HCEC 1CT (cell line): ENCODE data around the gene ITPKB.
A peak's percentile ranks its signal among the peaks of the same experiment; 100 is the strongest.

Experiments
- DNase-seq: peaks from one replicate; pipeline ENCODE4 v3.0.0-alpha.2; 2017

The ITPKB gene

GRCh38 chr1:226682871-226683814 lies 55.9 kb downstream of the ITPKB start:
- no peak for DNase-seq

- DNase-seq, result no peak
Observed at GRCh38 chr1:226681652-226682493, 57.2 kb downstream of the ITPKB start.

GRCh38 chr1:226680653-226681052 lies 58.4 kb downstream of the ITPKB start:
- no peak for DNase-seq

- peak; percentile 15 for DNase-seq
Observed at GRCh38 chr1:226679853-226680516, 59.1 kb downstream of the ITPKB start.

- DNase-seq, result no peak
Observed at GRCh38 chr1:226679262-226679661, 59.8 kb downstream of the ITPKB start.

GRCh38 chr1:226678701-226679100 lies 60.4 kb downstream of the ITPKB start:
- no peak for DNase-seq

GRCh38 chr1:226678251-226678650 lies 60.8 kb downstream of the ITPKB start:
- no peak for DNase-seq

GRCh38 chr1:226677027-226678020 lies 61.8 kb downstream of the ITPKB start:
- DNase-seq, result peak; percentile 60

GRCh38 chr1:226676381-226676780 lies 62.7 kb downstream of the ITPKB start:
- DNase-seq, result no peak

GRCh38 chr1:226675715-226676357 lies 63.2 kb downstream of the ITPKB start:
- no peak for DNase-seq

- no peak for DNase-seq
Observed at GRCh38 chr1:226674892-226675714, 64.0 kb downstream of the ITPKB start.

GRCh38 chr1:226672339-226672762 lies 66.7 kb downstream of the ITPKB start:
- no peak for DNase-seq

GRCh38 chr1:226671277-226671676 lies 67.8 kb downstream of the ITPKB start:
- DNase-seq, result no peak

- DNase-seq, result no peak
Observed at GRCh38 chr1:226670073-226670472, 69.0 kb downstream of the ITPKB start.

GRCh38 chr1:226668173-226668560 lies 70.9 kb downstream of the ITPKB start:
- no peak for DNase-seq

- DNase-seq, result no peak
Observed at GRCh38 chr1:226666692-226667091, 72.4 kb downstream of the ITPKB start.

- DNase-seq, result no peak
Observed at GRCh38 chr1:226666164-226666506, 72.9 kb downstream of the ITPKB start.

- DNase-seq, result no peak
Observed at GRCh38 chr1:226665505-226666163, 73.4 kb downstream of the ITPKB start.

GRCh38 chr1:226664413-226665101 lies 74.5 kb downstream of the ITPKB start:
- peak; percentile 76 for DNase-seq
